Activated CD4-positive, alpha-beta memory T cell treated with anti-CD3 and anti-CD28 coated beads for 36 hours (primary cell): ENCODE data around the gene ACADM. TPM values are rescaled to one million over a fixed set of nuclear protein-coding genes. Genes with fewer than 3 reads are reported as not detected.
"Not testable (repeated sequence)": the region's sequence is repeated elsewhere in the genome, so short reads cannot be mapped to it uniquely, and the experiment has no call there.

Source experiments
- CTCF ChIA-PET: fragments of 350-600 bp; sonication (Branson Sonifier 250); formaldehyde crosslinking; loops from one replicate; lab custom pipeline; 2021; ENCODE audit warnings: antibody characterized with exemption, inconsistent platforms; lab: Charles Lee
- POLR2A ChIA-PET: fragments of 350-600 bp; sonication (Branson Sonifier 250); formaldehyde crosslinking; loops from one replicate; lab custom pipeline; 2021; ENCODE audit warnings: antibody characterized with exemption; lab: Charles Lee
- DNase-seq: peaks from one replicate; pipeline ENCODE4 v3.0.0-alpha.2; 2020
- H3K27ac Mint-ChIP-seq: one replicate; pipeline ENCODE4 v1.8.0; 2021; ENCODE audit warnings: mixed read lengths
- H3K27me3 Mint-ChIP-seq: one replicate; pipeline ENCODE4 v1.8.0; 2021; ENCODE audit warnings: mixed read lengths
- H3K36me3 Mint-ChIP-seq: one replicate; pipeline ENCODE4 v1.8.0; 2021; ENCODE audit warnings: mixed read lengths
- H3K4me1 Mint-ChIP-seq: one replicate; pipeline ENCODE4 v1.8.0; 2021; ENCODE audit warnings: low read depth, mixed read lengths
- H3K4me3 Mint-ChIP-seq: one replicate; pipeline ENCODE4 v1.8.0; 2021; ENCODE audit warnings: mild to moderate bottlenecking, mixed read lengths
- H3K9me3 Mint-ChIP-seq: one replicate; pipeline ENCODE4 v1.8.0; 2021; ENCODE audit warnings: mixed read lengths
- intact Hi-C: fragments of 100-400 bp; cut with micrococcal nuclease; formaldehyde crosslinking; loops from one replicate; pipeline ENCODE4 v1.15.1; 2023
- total RNA-seq, 2 experiments: library from RNA; stranded (reverse); gene quantifications; one replicate each; pipeline ENCODE4 v1.2.3, GENCODE V29; 2021

Gene ACADM
- total RNA-seq, 2 experiments from 2014 or later = 60.3 to 60.9 TPM

- POLR2A ChIA-PET = interaction anchor here (1.0 to 2.2 kb wide), 3 partner anchors 9 to 20 kb away, joined by 4 to 20 read pairs (median 5); partner anchors contain the start of gene RABGGTB
- H3K4me3 Mint-ChIP-seq = no peak within 1 kb of the TSS
- CTCF ChIA-PET = no interaction called here
- peaks cover 14% of the 10 kb centered on the region for H3K4me1 Mint-ChIP-seq
- no peaks in the 10 kb centered on the region for H3K27me3 Mint-ChIP-seq
- H3K27ac Mint-ChIP-seq = peak within 1 kb of the TSS; percentile 1
- no peaks in the 10 kb centered on the region for H3K9me3 Mint-ChIP-seq
- intact Hi-C loops = no loop called here
- peaks cover 50% of the 10 kb centered on the region for H3K36me3 Mint-ChIP-seq
- DNase-seq = peak; percentile 25
Measured at GRCh38 chr1:75796376-75797272, 72.1 kb downstream of the ACADM start, which contains the start of gene MSH4. Gene MSH4, plus strand, starts transcription at chr1:75796882. Its CDS starts 104 bp downstream, at chr1:75796986.

- Mint-ChIP-seq H3K27ac (no peak overlapping the region), H3K4me3 (no peak overlapping the region), H3K36me3 (peaks cover 44% of the 10 kb centered on the region), H3K4me1 (peaks cover 10% of the 10 kb centered on the region), H3K27me3 (no peaks in the 10 kb centered on the region), H3K9me3 (no peaks in the 10 kb centered on the region)
- DNase-seq = no peak
- intact Hi-C loops = no loop called here
- CTCF ChIA-PET = no interaction called here
- POLR2A ChIA-PET = interaction anchor here (1.0 to 2.2 kb wide), 3 partner anchors 10 to 20 kb away, joined by 4 to 20 read pairs (median 5); partner anchors contain the start of gene RABGGTB
Measured at GRCh38 chr1:75797273-75797588, 72.7 kb downstream of the ACADM start.

- H3K36me3 Mint-ChIP-seq = peaks cover 40% of the 10 kb centered on the region
- intact Hi-C loops = no loop called here
- no peak overlapping the region for H3K27ac Mint-ChIP-seq
- H3K9me3 Mint-ChIP-seq = no peaks in the 10 kb centered on the region
- H3K4me1 Mint-ChIP-seq = peaks cover 8% of the 10 kb centered on the region
- no peak overlapping the region for H3K4me3 Mint-ChIP-seq
- CTCF ChIA-PET = no interaction called here
- no peaks in the 10 kb centered on the region for H3K27me3 Mint-ChIP-seq
- DNase-seq = no peak
- POLR2A ChIA-PET = interaction anchor here (2.2 kb wide), 1 partner anchor 10 kb away, joined by 20 read pairs; no protein-coding TSS in a partner anchor
Measured at GRCh38 chr1:75797606-75798216, 73.2 kb downstream of the ACADM start.

- CTCF ChIA-PET, H3K27ac Mint-ChIP-seq, intact Hi-C loops, POLR2A ChIA-PET, DNase-seq, H3K27me3 Mint-ChIP-seq, H3K4me1 Mint-ChIP-seq, H3K9me3 Mint-ChIP-seq, H3K4me3 Mint-ChIP-seq: not testable (repeated sequence)
- H3K36me3 Mint-ChIP-seq = peaks cover 13% of the 10 kb centered on the region
Measured at GRCh38 chr1:75801480-75801879, 77.0 kb downstream of the ACADM start.

- DNase-seq = no peak
- Mint-ChIP-seq H3K27me3 (no peaks in the 10 kb centered on the region), H3K27ac (no peak overlapping the region), H3K9me3 (no peaks in the 10 kb centered on the region), H3K4me1 (no peaks in the 10 kb centered on the region), H3K4me3 (no peak overlapping the region), H3K36me3 (no peaks in the 10 kb centered on the region)
- ChIA-PET CTCF (no interaction called here), POLR2A (no interaction called here)
- intact Hi-C loops = no loop called here
Measured at GRCh38 chr1:75808921-75809320, 84.4 kb downstream of the ACADM start.

GRCh38 chr1:75810113-75810512 is 85.6 kb downstream of the ACADM start:
- H3K9me3 Mint-ChIP-seq, H3K27ac Mint-ChIP-seq, H3K27me3 Mint-ChIP-seq, H3K4me1 Mint-ChIP-seq, H3K4me3 Mint-ChIP-seq, H3K36me3 Mint-ChIP-seq, intact Hi-C loops, CTCF ChIA-PET, POLR2A ChIA-PET, DNase-seq: not testable (repeated sequence)

- H3K4me1 Mint-ChIP-seq = no peaks in the 10 kb centered on the region
- no peaks in the 10 kb centered on the region for H3K27me3 Mint-ChIP-seq
- intact Hi-C loops = no loop called here
- no peak for DNase-seq
- CTCF ChIA-PET = no interaction called here
- H3K36me3 Mint-ChIP-seq = no peaks in the 10 kb centered on the region
- POLR2A ChIA-PET = no interaction called here
- H3K4me3 Mint-ChIP-seq = no peak overlapping the region
- H3K27ac Mint-ChIP-seq = no peak overlapping the region
- H3K9me3 Mint-ChIP-seq = no peaks in the 10 kb centered on the region
Measured at GRCh38 chr1:75811211-75811981, 86.9 kb downstream of the ACADM start.

- Mint-ChIP-seq H3K4me3 (no peak overlapping the region), H3K27ac (no peak overlapping the region), H3K4me1 (no peaks in the 10 kb centered on the region), H3K36me3 (no peaks in the 10 kb centered on the region), H3K27me3 (no peaks in the 10 kb centered on the region), H3K9me3 (no peaks in the 10 kb centered on the region)
- DNase-seq = no peak
- POLR2A ChIA-PET = no interaction called here
- intact Hi-C loops = no loop called here
- CTCF ChIA-PET = no interaction called here
Measured at GRCh38 chr1:75812065-75812464, 87.6 kb downstream of the ACADM start.

Other genes with a start within 250 kb of the ACADM start
- gene SLC44A5, start 113.6 kb upstream of the ACADM start, total RNA-seq = under 1 TPM; 0.34 to 0.40 TPM
- gene RABGGTB, start 61.5 kb downstream of the ACADM start, total RNA-seq = 100 to 1,000 TPM; 158 to 170 TPM
- under 1 TPM; 0.12 to 0.43 TPM for gene MSH4, start 72.2 kb downstream of the ACADM start, total RNA-seq
- gene ASB17, start 207.7 kb downstream of the ACADM start, total RNA-seq = not detected